Fibroblast of mammary gland (primary cell): ENCODE results near the gene AGPAT2.

ENCODE experiments used
- DNase-seq: peaks from one replicate; pipeline ENCODE4 v3.0.0-alpha.2; 2010; ENCODE audit warnings: low read depth
- H3K4me3 ChIP-seq: 2 replicates; pipeline ENCODE4 v1.5.1; 2011; ENCODE audit warnings: low read depth, mild to moderate bottlenecking, low read length, moderate library complexity; ENCODE audit not compliant: control insufficient read depth
- CTCF ChIP-seq: conservative IDR thresholded peaks from 2 replicates; pipeline ENCODE4 v1.5.1; 2011; ENCODE audit warnings: low read depth, low read length, inconsistent platforms; ENCODE audit not compliant: control insufficient read depth, insufficient read depth

AGPAT2 gene

GRCh38 chr9:136678624-136679023 lies 8.6 kb downstream of the AGPAT2 start:
- no peak for TF ChIP-seq CTCF
- no peak overlapping the region for H3K4me3 ChIP-seq
- no peak for DNase-seq

GRCh38 chr9:136678034-136678433 lies 9.2 kb downstream of the AGPAT2 start:
- TF ChIP-seq CTCF: no peak
- no peak for DNase-seq
- H3K4me3 ChIP-seq: no peak overlapping the region

GRCh38 chr9:136676920-136677686 lies 10.2 kb downstream of the AGPAT2 start:
- no peak for DNase-seq
- H3K4me3 ChIP-seq: no peak overlapping the region
- TF ChIP-seq CTCF: no peak

GRCh38 chr9:136676297-136676794 lies 10.9 kb downstream of the AGPAT2 start:
- TF ChIP-seq CTCF: no peak
- no peak overlapping the region for H3K4me3 ChIP-seq
- no peak for DNase-seq

- H3K4me3 ChIP-seq: no peak overlapping the region
- no peak for TF ChIP-seq CTCF
- DNase-seq: no peak
Observed at GRCh38 chr9:136675477-136676296, 11.6 kb downstream of the AGPAT2 start.

GRCh38 chr9:136674786-136675349 lies 12.4 kb downstream of the AGPAT2 start:
- no peak overlapping the region for H3K4me3 ChIP-seq
- no peak for DNase-seq
- no peak for TF ChIP-seq CTCF
